GM23338 (cell line): ENCODE measurements around the gene HSF2BP. TPM values are rescaled to one million over a fixed set of nuclear protein-coding genes. Genes with fewer than 3 reads are reported as not detected.
A peak's percentile ranks its signal among the peaks of the same experiment; 100 is the strongest.

Experiments
- ATAC-seq: fragments of 200-7000 bp; cut with Tn5 transposase; 3 replicates; pipeline ENCODE4 v1.9.1; 2020
- DNase-seq: peaks from one replicate; pipeline ENCODE4 v3.0.0-alpha.2; 2015; ENCODE audit warnings: low spot score
- H2AFZ ChIP-seq: fragments of 200-600 bp; sonication (generic); 2 replicates; pipeline ENCODE4 v1.8.0; 2016; ENCODE audit warnings: antibody characterized with exemption, mild to moderate bottlenecking, moderate library complexity
- H3F3A ChIP-seq: fragments of 200-600 bp; sonication (generic); replicated peaks from 2 replicates; pipeline ENCODE4 v1.8.0; 2017; ENCODE audit warnings: antibody characterized with exemption, mixed run types, low read depth
- H3K27ac ChIP-seq: fragments of 200-600 bp; sonication (generic); 2 replicates; pipeline ENCODE4 v1.6.1; 2016; ENCODE audit warnings: low read depth
- H3K27me3 ChIP-seq: fragments of 200-600 bp; sonication (generic); 2 replicates; pipeline ENCODE4 v1.8.0; 2016; ENCODE audit warnings: mild to moderate bottlenecking, mixed run types, moderate library complexity; ENCODE audit not compliant: insufficient read depth
- H3K36me3 ChIP-seq: fragments of 200-600 bp; sonication (generic); 2 replicates; pipeline ENCODE4 v1.8.0; 2016; ENCODE audit warnings: mild to moderate bottlenecking; ENCODE audit not compliant: insufficient read depth
- H3K4me1 ChIP-seq: fragments of 200-600 bp; sonication (generic); 2 replicates; pipeline ENCODE4 v1.8.0; 2016; ENCODE audit warnings: mild to moderate bottlenecking, moderate library complexity; ENCODE audit not compliant: insufficient read depth
- H3K4me2 ChIP-seq: fragments of 200-600 bp; sonication (generic); 2 replicates; pipeline ENCODE4 v1.7.1; 2017; ENCODE audit warnings: mixed run types
- H3K4me3 ChIP-seq: fragments of 200-600 bp; sonication (generic); 2 replicates; pipeline ENCODE4 v1.6.1; 2016; ENCODE audit warnings: mixed run types
- H3K79me2 ChIP-seq: fragments of 200-600 bp; sonication (generic); replicated peaks from 2 replicates; pipeline ENCODE4 v1.8.0; 2017; ENCODE audit warnings: mild to moderate bottlenecking; ENCODE audit not compliant: insufficient read depth
- H3K9me2 ChIP-seq: fragments of 200-600 bp; sonication (generic); 2 replicates; pipeline ENCODE4 v1.8.0; 2017; ENCODE audit not compliant: insufficient read depth
- H4K20me1 ChIP-seq: fragments of 200-600 bp; sonication (generic); replicated peaks from 2 replicates; pipeline ENCODE4 v1.8.0; 2017; ENCODE audit warnings: mild to moderate bottlenecking; ENCODE audit not compliant: insufficient read depth
- H3K27ac Mint-ChIP-seq: 2 replicates; pipeline ENCODE4 v1.8.0; 2020; ENCODE audit warnings: inconsistent platforms, mild to moderate bottlenecking, moderate library complexity, mixed read lengths
- H3K27me3 Mint-ChIP-seq: 3 replicates; pipeline ENCODE4 v1.8.0; 2022; ENCODE audit warnings: low read depth, mild to moderate bottlenecking, moderate library complexity, mixed read lengths, inconsistent platforms; ENCODE audit not compliant: insufficient read depth, poor library complexity
- H3K36me3 Mint-ChIP-seq: 3 replicates; pipeline ENCODE4 v1.8.0; 2021; ENCODE audit warnings: low read depth, mild to moderate bottlenecking, inconsistent platforms, moderate library complexity, mixed read lengths
- H3K4me1 Mint-ChIP-seq: 3 replicates; pipeline ENCODE4 v1.8.0; 2020; ENCODE audit warnings: mild to moderate bottlenecking, inconsistent platforms, mixed read lengths
- H3K4me3 Mint-ChIP-seq: 3 replicates; pipeline ENCODE4 v1.8.0; 2021; ENCODE audit warnings: moderate library complexity, mild to moderate bottlenecking, inconsistent platforms, mixed read lengths
- H3K9me3 Mint-ChIP-seq: 3 replicates; pipeline ENCODE4 v1.8.0; 2020; ENCODE audit warnings: moderate library complexity, mild to moderate bottlenecking, inconsistent platforms, mixed read lengths
- EZH2 ChIP-seq: fragments of 200-600 bp; sonication (generic); IDR thresholded peaks from one replicate; pipeline ENCODE4 v1.8.0; 2017; ENCODE audit warnings: antibody characterized with exemption, mild to moderate bottlenecking, low read depth; ENCODE audit not compliant: unreplicated experiment
- EZH2phosphoT487 ChIP-seq: fragments of 200-600 bp; sonication (generic); IDR thresholded peaks from one replicate; pipeline ENCODE4 v1.8.1; 2018; ENCODE audit warnings: antibody characterized with exemption; ENCODE audit not compliant: unreplicated experiment
- JUNB ChIP-seq: IDR thresholded peaks from one replicate; pipeline ENCODE4 v1.6.1; 2016; ENCODE audit warnings: antibody characterized with exemption; ENCODE audit not compliant: unreplicated experiment
- NANOG ChIP-seq: IDR thresholded peaks from 2 replicates; pipeline ENCODE4 v1.6.1; 2016; ENCODE audit warnings: antibody characterized with exemption, borderline replicate concordance
- POLR2AphosphoS5 ChIP-seq: IDR thresholded peaks from 2 replicates; pipeline ENCODE4 v1.6.1; 2016; ENCODE audit warnings: antibody characterized with exemption, low read depth
- REST ChIP-seq: IDR thresholded peaks from one replicate; pipeline ENCODE4 v1.6.1; 2018; ENCODE audit warnings: antibody characterized with exemption; ENCODE audit not compliant: unreplicated experiment
- STAT1 ChIP-seq: IDR thresholded peaks from one replicate; pipeline ENCODE4 v1.6.1; 2016; ENCODE audit warnings: antibody characterized with exemption; ENCODE audit not compliant: unreplicated experiment
- ZNF114 ChIP-seq: fragments of 250-450 bp; sonication (Bioruptor Pico); IDR thresholded peaks from 2 replicates; pipeline ENCODE4 v1.5.0; 2020; ENCODE audit warnings: mild to moderate bottlenecking, moderate library complexity
- ZNF331 ChIP-seq: fragments of 250-450 bp; sonication (Bioruptor Pico); IDR thresholded peaks from 2 replicates; pipeline ENCODE4 v1.5.0; 2020; ENCODE audit warnings: low read depth, mild to moderate bottlenecking, moderate library complexity
- ZNF462 ChIP-seq: fragments of 250-450 bp; sonication (Bioruptor Pico); IDR thresholded peaks from 2 replicates; pipeline ENCODE4 v1.5.0; 2020; ENCODE audit warnings: mild to moderate bottlenecking, moderate library complexity
- polyA plus RNA-seq: library from polyadenylated mRNA; unstranded; fragments of >200 nt; fragmentation: Nextera tagmentation; extraction: Ambion mirVana; gene quantifications from 2 replicates; pipeline ENCODE4 v1.2.1, GENCODE V29; 2016
- total RNA-seq: library from RNA; depleted of rRNA; stranded (reverse); fragments of >200 nt; shearing (Covaris generic); gene quantifications from 2 replicates; pipeline ENCODE4 v1.2.3, GENCODE V29; 2014
- TF ChIP-seq, protein P1 (sequence below), 2 experiments: fragments of 200-600 bp in 1 of 2; sonication (generic) in 1 of 2; conservative IDR thresholded peaks; 2 replicates each; pipeline versions ENCODE4 v1.5.1 to v1.6.1; 2016 to 2017; ENCODE audit warnings: antibody characterized with exemption in 2 of 2, low read depth in 2 of 2, mild to moderate bottlenecking in 2 of 2, moderate library complexity in 1 of 2
- TF ChIP-seq, protein P2 (sequence below): IDR thresholded peaks from 2 replicates; pipeline ENCODE4 v1.6.1; 2016; ENCODE audit warnings: antibody characterized with exemption

Gene HSF2BP
- total and polyA plus RNA-seq, 2 experiments from 2014 or later = 0.78 to 2.0 TPM

- H3K9me3 Mint-ChIP-seq = no peaks in the 10 kb centered on the region
- Histone ChIP-seq H4K20me1 (peaks cover 32% of the 10 kb centered on the region), H2AFZ (no peak overlapping the region), H3K27me3 (no peaks in the 10 kb centered on the region), H3F3A (peaks cover 3% of the 10 kb centered on the region; the same call in 1 of the 2 replicates), H3K79me2 (peaks cover 44% of the 10 kb centered on the region), H3K4me2 (no peak overlapping the region), H3K4me3 (no peak overlapping the region), H3K36me3 (peaks cover 56% of the 10 kb centered on the region), H3K27ac (0 out of 2 replicates have a peak overlapping the region, but pooled peaks have one; percentile 14), H3K4me1 (no peaks in the 10 kb centered on the region), H3K9me2 (no peaks in the 10 kb centered on the region)
- ATAC-seq = no peak
- 0 out of 2 replicates have a peak overlapping the region, but pooled peaks have one; percentile 31 for H3K27ac Mint-ChIP-seq
- H3K27me3 Mint-ChIP-seq = peaks cover 2% of the 10 kb centered on the region
- H3K36me3 Mint-ChIP-seq = peaks cover 85% of the 10 kb centered on the region
- TF ChIP-seq REST (no peak), POLR2AphosphoS5 (no peak), ZNF114 (CRISPR knock-in tag) (no peak), EZH2 (no peak), NANOG (no peak), STAT1 (no peak), EZH2phosphoT487 (no peak), JUNB (no peak), ZNF462 (no peak), ZNF331 (CRISPR knock-in tag) (no peak)
- TF ChIP-seq, protein P1, sequence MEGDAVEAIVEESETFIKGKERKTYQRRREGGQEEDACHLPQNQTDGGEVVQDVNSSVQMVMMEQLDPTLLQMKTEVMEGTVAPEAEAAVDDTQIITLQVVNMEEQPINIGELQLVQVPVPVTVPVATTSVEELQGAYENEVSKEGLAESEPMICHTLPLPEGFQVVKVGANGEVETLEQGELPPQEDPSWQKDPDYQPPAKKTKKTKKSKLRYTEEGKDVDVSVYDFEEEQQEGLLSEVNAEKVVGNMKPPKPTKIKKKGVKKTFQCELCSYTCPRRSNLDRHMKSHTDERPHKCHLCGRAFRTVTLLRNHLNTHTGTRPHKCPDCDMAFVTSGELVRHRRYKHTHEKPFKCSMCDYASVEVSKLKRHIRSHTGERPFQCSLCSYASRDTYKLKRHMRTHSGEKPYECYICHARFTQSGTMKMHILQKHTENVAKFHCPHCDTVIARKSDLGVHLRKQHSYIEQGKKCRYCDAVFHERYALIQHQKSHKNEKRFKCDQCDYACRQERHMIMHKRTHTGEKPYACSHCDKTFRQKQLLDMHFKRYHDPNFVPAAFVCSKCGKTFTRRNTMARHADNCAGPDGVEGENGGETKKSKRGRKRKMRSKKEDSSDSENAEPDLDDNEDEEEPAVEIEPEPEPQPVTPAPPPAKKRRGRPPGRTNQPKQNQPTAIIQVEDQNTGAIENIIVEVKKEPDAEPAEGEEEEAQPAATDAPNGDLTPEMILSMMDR (conservative IDR thresholded peaks at IDR 0.05; ENCODE audit: low read depth in 2 of 2) = no peak
- TF ChIP-seq, protein P2, sequence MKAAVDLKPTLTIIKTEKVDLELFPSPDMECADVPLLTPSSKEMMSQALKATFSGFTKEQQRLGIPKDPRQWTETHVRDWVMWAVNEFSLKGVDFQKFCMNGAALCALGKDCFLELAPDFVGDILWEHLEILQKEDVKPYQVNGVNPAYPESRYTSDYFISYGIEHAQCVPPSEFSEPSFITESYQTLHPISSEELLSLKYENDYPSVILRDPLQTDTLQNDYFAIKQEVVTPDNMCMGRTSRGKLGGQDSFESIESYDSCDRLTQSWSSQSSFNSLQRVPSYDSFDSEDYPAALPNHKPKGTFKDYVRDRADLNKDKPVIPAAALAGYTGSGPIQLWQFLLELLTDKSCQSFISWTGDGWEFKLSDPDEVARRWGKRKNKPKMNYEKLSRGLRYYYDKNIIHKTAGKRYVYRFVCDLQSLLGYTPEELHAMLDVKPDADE = no peak
- H3K4me1 Mint-ChIP-seq = no peaks in the 10 kb centered on the region
- H3K4me3 Mint-ChIP-seq = no peak overlapping the region
- DNase-seq = no peak
These were observed 22.4 kb upstream of the HSF2BP start for GRCh38 chr21:43681650-43682049.
